K562 (cell line): ENCODE results near the gene IL10RB. TPM values are rescaled to one million over a fixed set of nuclear protein-coding genes. Genes with fewer than 3 reads are reported as not detected.

ENCODE experiments used
- ATAC-seq: fragments of 200-7000 bp; cut with Tn5 transposase; 3 replicates; pipeline ENCODE4 v1.9.1; 2020; ENCODE audit warnings: moderate library complexity
- BruUV-seq: library from RNA; stranded (reverse); fragments of 400-500 nt; replicated peaks from 2 replicates; lab custom pipeline; 2021; lab: Mats Ljungman, UMichigan
- CTCF ChIA-PET: fragments of 300-600 bp; formaldehyde crosslinking; extraction: SDS; loops from one replicate; lab custom pipeline; 2021; ENCODE audit warnings: low intra/inter-chr PET ratio; lab: Yijun Ruan, JAX
- POLR2A ChIA-PET: fragments of 300-600, 350-650 bp; sonication (Branson Sonifier 250); formaldehyde crosslinking; extraction: SDS; loops from one replicate; lab custom pipeline; 2021; ENCODE audit warnings: antibody characterized with exemption, inconsistent platforms; lab: Yijun Ruan, JAX
- DNase-seq, 4 experiments: peaks; one replicate each; pipeline versions ENCODE4 v3.0.0 to v3.0.0-alpha.2; 2011 to 2018; ENCODE audit warnings: low spot score in 3 of 4, mixed read lengths in 3 of 4; ENCODE audit errors: extremely low read depth in 1 of 4
- FAIRE-seq: peaks from 2 replicates; lab custom pipeline; 2011; peaks lifted over from hg19 to GRCh38; lab: Jason Lieb, UNC
- H2AFZ ChIP-seq: 2 replicates; pipeline ENCODE4 v1.6.0; 2011; ENCODE audit warnings: low read depth, low read length, control low read depth, inconsistent platforms
- H3K27ac ChIP-seq: fragments of 200-600 bp; 3 replicates; pipeline ENCODE4 v1.8.0; 2011; ENCODE audit warnings: low read depth, mild to moderate bottlenecking, control low read depth, inconsistent platforms, low read length, moderate library complexity, mixed read lengths; ENCODE audit errors: extremely low read depth
- H3K27me3 ChIP-seq, 2 experiments: fragments of 300-600 bp in 1 of 2; 2 replicates in 1 of 2; 3 replicates in 1 of 2; pipeline versions ENCODE4 v1.6.0 to v1.8.0; 2011; ENCODE audit warnings: inconsistent platforms in 2 of 2, low read length in 2 of 2, mild to moderate bottlenecking in 1 of 2, mixed read lengths in 1 of 2, moderate library complexity in 1 of 2; ENCODE audit not compliant: control insufficient read depth in 2 of 2, insufficient read depth in 2 of 2
- H3K36me3 ChIP-seq: fragments of 300-600 bp; 3 replicates; pipeline ENCODE4 v1.8.0; 2011; ENCODE audit warnings: mild to moderate bottlenecking, low read length, inconsistent platforms; ENCODE audit not compliant: control insufficient read depth, insufficient read depth
- H3K4me1 ChIP-seq, 2 experiments: fragments of 200-600 bp in 1 of 2; replicated peaks in 1 of 2; 2 replicates in 1 of 2; 3 replicates in 1 of 2; pipeline versions ENCODE4 v1.5.1 to v1.8.0; 2011; ENCODE audit warnings: inconsistent platforms in 2 of 2, low read length in 2 of 2, mild to moderate bottlenecking in 1 of 2, mixed read lengths in 1 of 2, moderate library complexity in 1 of 2; ENCODE audit not compliant: control insufficient read depth in 2 of 2, insufficient read depth in 2 of 2
- H3K4me2 ChIP-seq: 2 replicates; pipeline ENCODE4 v1.6.1; 2011; ENCODE audit warnings: low read length, control low read depth, inconsistent platforms, mixed read lengths; ENCODE audit not compliant: insufficient read depth
- H3K4me3 ChIP-seq: fragments of 200-600 bp; sonication (generic), shearing (Covaris generic); 2 replicates; pipeline ENCODE4 v1.5.1; 2016; ENCODE audit warnings: control low read depth, inconsistent platforms
- H3K79me2 ChIP-seq: fragments of 200-600 bp; 3 replicates; pipeline ENCODE4 v1.8.0; 2011; ENCODE audit warnings: low read length, inconsistent platforms; ENCODE audit not compliant: control insufficient read depth, insufficient read depth
- H3K9ac ChIP-seq, 2 experiments: 2 replicates each; pipeline versions ENCODE4 v1.6.0 to v1.6.1; 2011; ENCODE audit warnings: low read depth in 2 of 2, low read length in 2 of 2, control low read depth in 1 of 2, inconsistent platforms in 1 of 2, mild to moderate bottlenecking in 1 of 2, mixed read lengths in 1 of 2; ENCODE audit not compliant: insufficient read depth in 1 of 2
- H3K9me1 ChIP-seq: one replicate; pipeline ENCODE4 v1.6.0; 2011; ENCODE audit warnings: inconsistent platforms, mild to moderate bottlenecking, low read length, moderate library complexity; ENCODE audit not compliant: control insufficient read depth, insufficient read depth
- H3K9me3 ChIP-seq: replicated peaks from 2 replicates; pipeline ENCODE4 v1.5.1; 2011; ENCODE audit warnings: low read depth, low read length, inconsistent platforms; ENCODE audit not compliant: control insufficient read depth, insufficient read depth
- H4K20me1 ChIP-seq: replicated peaks from 2 replicates; pipeline ENCODE4 v1.6.1; 2011; ENCODE audit warnings: low read length, inconsistent platforms, mixed read lengths; ENCODE audit not compliant: control insufficient read depth, insufficient read depth
- FUS ChIP-seq: fragments of 200-400 bp; formaldehyde crosslinking; optimal IDR thresholded peaks from 2 replicates; pipeline ENCODE3; 2017; ENCODE audit warnings: low read depth, low read length
- MLLT1 ChIP-seq, 2 experiments: fragments of 450-650 bp; IDR thresholded peaks; 2 replicates each; pipeline ENCODE4 v1.6.1; 2016
- PCBP2 ChIP-seq: fragments of 200-400 bp; formaldehyde crosslinking; IDR thresholded peaks from 2 replicates; pipeline ENCODE4 v1.6.1; 2018; ENCODE audit warnings: low read length, low read depth, mild to moderate bottlenecking, moderate library complexity; ENCODE audit not compliant: poor library complexity, severe bottlenecking
- SAP30 ChIP-seq: fragments of 200-600 bp; sonication (generic); IDR thresholded peaks from 2 replicates; pipeline ENCODE4 v1.6.1; 2012; ENCODE audit warnings: borderline replicate concordance, low read depth, mild to moderate bottlenecking, moderate library complexity, low read length, control low read depth, inconsistent platforms; ENCODE audit not compliant: insufficient read depth, poor library complexity, severe bottlenecking
- ZBTB17 ChIP-seq: fragments of 450-650 bp; formaldehyde crosslinking; IDR thresholded peaks from 2 replicates; pipeline ENCODE4 v1.4.0; 2020; ENCODE audit warnings: mild to moderate bottlenecking
- ZKSCAN1 ChIP-seq: fragments of 150-350 bp; IDR thresholded peaks from 2 replicates; pipeline ENCODE4 v1.6.1; 2016; ENCODE audit warnings: low read depth, low read length
- ZNF143 ChIP-seq: sonication (generic); formaldehyde crosslinking; IDR thresholded peaks from 2 replicates; pipeline ENCODE4 v1.9.0; 2022; ENCODE audit warnings: mild to moderate bottlenecking, missing genetic modification reagents
- WGBS: fragments of 100-300 bp; shearing (Covaris generic); methylation state at CpG from one replicate; pipeline ENCODE4 v1.1.6; 2016; ENCODE audit warnings: low coverage, mixed read lengths; ENCODE audit not compliant: insufficient coverage; ENCODE audit errors: missing lambda C conversion rate; 5-methylcytosine and 5-hydroxymethylcytosine counted together
- in situ Hi-C: fragments of 300-500 bp; cut with MboI; formaldehyde crosslinking; loops from 4 replicates; pipeline ENCODE4 v1.15.0; 2018; ENCODE audit warnings: inconsistent platforms, mixed read lengths
- intact Hi-C: fragments of 100-400 bp; cut with micrococcal nuclease; formaldehyde crosslinking; loops from 2 replicates; pipeline ENCODE4 v1.14.2; 2022
- polyA plus RNA-seq, 8 experiments: library from polyadenylated mRNA; depleted of rRNA in 4 of 8; stranded (reverse) in 5 of 8; unstranded in 3 of 8; fragments of >200 nt; fragmentation: Nextera tagmentation in 2 of 8; fragmentation: Illumina TruSeq in 1 of 8; extraction: Ambion mirVana in 2 of 8; extraction: Trizol in 1 of 8; gene quantifications; 2 replicates each; pipeline versions ENCODE4 v1.2.1 to v1.2.3, GENCODE V29; 2011 to 2014; ENCODE audit warnings: inconsistent platforms in 1 of 8, missing spikeins in 1 of 8
- total RNA-seq, 7 experiments: library from RNA; depleted of rRNA in 6 of 7; stranded (reverse); fragments of >200 nt in 6 of 7; fragmentation: Illumina TruSeq in 2 of 7; extraction: Trizol in 2 of 7; gene quantifications; 2 replicates each; pipeline versions ENCODE4 v1.2.1 to v1.2.3, GENCODE V29; 2011 to 2021; ENCODE audit warnings: low replicate concordance in 1 of 7

The IL10RB gene
- total and polyA plus RNA-seq, 9 of the 15 experiments (the other 6 are each of a cell fraction or from before 2014, with no cell fraction given) = 10.9 to 33.8 (median 23.0) TPM

- no peak for TF ChIP-seq ZNF143 (CRISPR knock-in tag)
These were observed 26.6 kb downstream of the IL10RB start (continued) for GRCh38 chr21:33292724-33293123.

GRCh38 chr21:33293136-33293535, 27.0 kb downstream of the IL10RB start:
- H3K36me3 ChIP-seq = peaks cover 12% of the 10 kb centered on the region; the same call in 2 of the 3 replicates
- no peak overlapping the region for H3K4me2 ChIP-seq
- intact Hi-C loops = no loop called here
- no peak for TF ChIP-seq SAP30
- peak overlapping the region in 1 of 2 experiments; percentile 53; a peak in 1 of 4 replicates for H3K9ac ChIP-seq
- no peaks in the 10 kb centered on the region for H3K79me2 ChIP-seq
- in situ Hi-C loops = no loop called here
- H4K20me1 ChIP-seq = no peaks in the 10 kb centered on the region
- H2AFZ ChIP-seq = no peak overlapping the region
- DNase-seq (no peak), ATAC-seq (no peak), FAIRE-seq (no peak)
- BruUV-seq = no TSS peak
- 67% methylated on average over 7 of the region's 7 CpGs for WGBS
- CTCF ChIA-PET = no interaction called here
- POLR2A ChIA-PET = interaction anchor here (0.8 kb wide), 1 partner anchor 16 kb away, joined by 3 read pairs; no protein-coding TSS in a partner anchor
- no peaks in the 10 kb centered on the region for H3K27me3 ChIP-seq
- H3K4me3 ChIP-seq = no peak overlapping the region
- no peaks in the 10 kb centered on the region for H3K9me1 ChIP-seq
- no peaks in the 10 kb centered on the region for H3K9me3 ChIP-seq
- H3K27ac ChIP-seq = no peak overlapping the region
- peaks cover 0 to 8% of the 10 kb centered on the region in 2 experiments; a peak in 1 of 5 replicates for H3K4me1 ChIP-seq

GRCh38 chr21:33293811-33294216, 27.6 kb downstream of the IL10RB start:
- Histone ChIP-seq H3K9me1 (no peaks in the 10 kb centered on the region), H3K4me3 (no peak overlapping the region), H2AFZ (no peak overlapping the region), H3K27me3 (no peaks in the 10 kb centered on the region), H3K79me2 (no peaks in the 10 kb centered on the region), H3K9ac (no peak overlapping the region), H4K20me1 (no peaks in the 10 kb centered on the region), H3K9me3 (no peaks in the 10 kb centered on the region), H3K4me2 (no peak overlapping the region), H3K36me3 (peaks cover 12% of the 10 kb centered on the region; the same call in 2 of the 3 replicates), H3K27ac (no peak overlapping the region), H3K4me1 (peaks cover 0 to 8% of the 10 kb centered on the region in 2 experiments; a peak in 1 of 5 replicates)
- no peak for ATAC-seq
- FAIRE-seq = no peak
- no peak for DNase-seq
- WGBS = 39% methylated on average over 7 of the region's 7 CpGs
- CTCF ChIA-PET = no interaction called here
- BruUV-seq = no TSS peak
- intact Hi-C loops (no loop called here), in situ Hi-C loops (no loop called here)
- POLR2A ChIA-PET = interaction anchor here (0.6 to 1.3 kb wide), 3 partner anchors 8 to 15 kb away, joined by 3 to 5 read pairs (median 3); no protein-coding TSS in a partner anchor
- no peak for TF ChIP-seq MLLT1 (IDR thresholded peaks at IDR 0.05)
- TF ChIP-seq PCBP2 = no peak
- TF ChIP-seq ZKSCAN1 = no peak
- TF ChIP-seq FUS = no peak
- no peak for TF ChIP-seq ZBTB17 (CRISPR knock-in tag)
